Loucy (cell line): ENCODE measurements around the gene TRIO.

Experiments
- CTCF ChIP-seq: fragments of 200-600 bp; sonication (generic); conservative IDR thresholded peaks from 2 replicates; pipeline ENCODE4 v1.5.1; 2014; ENCODE audit warnings: mild to moderate bottlenecking, antibody characterized with exemption, low read length
- EZH2phosphoT487 ChIP-seq: fragments of 200-600 bp; IDR thresholded peaks from 2 replicates; pipeline ENCODE4 v1.6.1; 2018; ENCODE audit warnings: antibody characterized with exemption, mild to moderate bottlenecking, moderate library complexity, borderline replicate concordance

DNA sequence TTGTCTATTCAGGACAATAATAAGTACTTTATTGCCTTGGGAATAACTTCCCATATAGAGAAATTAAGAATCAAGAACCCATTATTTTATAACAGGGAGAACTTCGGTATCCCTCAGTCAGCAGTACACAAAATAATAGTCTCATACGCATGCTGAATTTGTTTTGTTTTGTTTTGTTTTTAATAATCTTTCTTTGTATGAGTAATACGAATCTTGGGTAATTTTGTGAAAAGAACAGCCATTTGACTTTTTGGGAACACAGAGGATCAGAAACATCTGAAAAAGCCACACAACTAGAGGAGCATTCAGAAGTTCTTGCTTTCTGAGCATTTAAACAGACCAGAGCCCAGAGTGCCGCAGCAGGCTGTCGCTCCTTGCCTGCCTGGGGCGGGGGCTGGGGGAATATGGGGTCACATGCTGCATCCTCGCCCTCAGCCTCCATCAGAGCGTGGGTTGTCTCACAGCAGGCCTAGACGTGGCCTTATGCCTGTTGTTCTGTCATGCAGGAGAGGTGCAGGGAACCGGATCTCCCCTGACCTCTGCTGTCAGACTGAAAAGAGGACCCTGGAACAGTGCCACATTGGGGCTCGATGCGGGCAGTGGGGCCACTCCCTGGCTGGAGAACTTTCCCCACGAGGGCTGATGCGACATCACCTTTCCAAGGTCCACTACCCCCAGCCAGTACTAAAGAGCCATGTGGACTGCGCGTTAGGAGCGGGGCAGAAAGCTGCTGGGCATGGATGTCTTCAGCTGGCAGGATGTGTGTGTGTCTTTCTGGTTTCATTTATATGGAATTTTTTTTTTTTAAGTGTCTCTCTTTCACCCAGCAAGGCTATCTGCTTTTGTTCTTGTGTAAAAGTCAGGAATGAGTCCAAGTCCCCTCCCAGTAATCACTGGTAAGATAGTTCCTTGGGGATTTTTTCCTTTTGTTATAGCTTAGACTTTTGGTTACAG lies 305.1 kb downstream of the TRIO start:
- no peak for TF ChIP-seq CTCF
- TF ChIP-seq EZH2phosphoT487: no peak
